Upper lobe of left lung (tissue), 6 donors: ENCODE data around the gene FNDC3B. TPM values are rescaled to one million over a fixed set of nuclear protein-coding genes. Genes with fewer than 3 reads are reported as not detected.
A peak's percentile ranks its signal among the peaks of the same experiment; 100 is the strongest.

ENCODE experiments used
- ATAC-seq, 2 donors: fragments of 200-7000 bp; cut with Tn5 transposase; one replicate each; pipeline ENCODE4 v1.9.1; 2022; ENCODE audit warnings: mild to moderate bottlenecking in 2 of 2, moderate library complexity in 2 of 2; ENCODE audit not compliant: low FRiP score in 2 of 2
- DNase-seq, 2 donors: peaks; one replicate each; pipeline ENCODE4 v3.0.0-alpha.2; 2019 to 2020
- H3K27ac ChIP-seq, 4 donors: fragments of 200-600 bp; sonication (generic); one replicate each; pipeline ENCODE4 v1.5.1; 2016 to 2019
- H3K27me3 ChIP-seq, 4 donors: fragments of 200-600 bp; sonication (generic); one replicate each; pipeline ENCODE4 v1.5.1; 2017 to 2019
- H3K36me3 ChIP-seq, 4 donors: fragments of 200-600 bp; sonication (generic); one replicate each; pipeline ENCODE4 v1.5.1; 2016 to 2019
- H3K4me1 ChIP-seq, 4 donors: fragments of 200-600 bp; sonication (generic); one replicate each; pipeline ENCODE4 v1.5.1; 2018 to 2019
- H3K4me3 ChIP-seq, 4 donors: fragments of 200-600 bp; sonication (generic); one replicate each; pipeline ENCODE4 v1.5.1; 2017 to 2019; ENCODE audit warnings: mild to moderate bottlenecking in 2 of 4, moderate library complexity in 1 of 4
- H3K9me3 ChIP-seq, 4 donors: fragments of 200-600 bp; sonication (generic); one replicate each; pipeline ENCODE4 v1.5.1; 2018 to 2019
- CTCF ChIP-seq, 6 experiments: fragments of 450-650 bp in 4 of 6; fragments of 200-600 bp in 2 of 6; sonication (generic) in 2 of 6; IDR thresholded peaks; one replicate each; pipeline ENCODE4 v1.5.1; 2016 to 2019; ENCODE audit warnings: antibody characterized with exemption in 6 of 6
- EP300 ChIP-seq, 4 donors: sonication (generic); formaldehyde crosslinking; IDR thresholded peaks; one replicate each; pipeline ENCODE4 v1.5.1; 2017; ENCODE audit warnings: antibody characterized with exemption in 4 of 4, control low read depth in 2 of 4
- POLR2A ChIP-seq, 4 donors: fragments of 450-650 bp; IDR thresholded peaks; one replicate each; pipeline ENCODE4 v1.5.1; 2016 to 2017; ENCODE audit warnings: antibody characterized with exemption in 4 of 4, mild to moderate bottlenecking in 2 of 4
- POLR2AphosphoS5 ChIP-seq, 2 donors: sonication (generic); formaldehyde crosslinking; IDR thresholded peaks; one replicate each; pipeline ENCODE4 v1.5.1; 2017; ENCODE audit warnings: antibody characterized with exemption in 2 of 2
- WGBS, 2 donors: methylation state at CpG; one replicate each; pipeline ENCODE4 v1.1.5; 2017 to 2018; 5-methylcytosine and 5-hydroxymethylcytosine counted together
- total RNA-seq, 6 donors: library from RNA; depleted of rRNA in 4 of 6; stranded (reverse); fragments of >200 nt in 4 of 6; gene quantifications; one replicate each; pipeline versions ENCODE4 v1.1.0 to v1.2.1, GENCODE V29; 2016 to 2021
- donor health status: DM: no; HTN: no; CAD: no; lungs with moderate emphysema.
- donor health status: DM: no; HTN: yes; CAD: no; lungs with severe emphysema.

Gene FNDC3B
- total RNA-seq, 6 donors from 2014 or later = 73.3 to 167 (median 119) TPM

GRCh38 chr3:172134352-172134751, 95.0 kb downstream of the FNDC3B start:
- Histone ChIP-seq H3K27ac (peak overlapping the region in 3 of 4 donors; percentile 59 to 84 (median 82)), H3K4me1 (peaks cover 67 to 94% (median 89%) of the 10 kb centered on the region in 4 donors)

GRCh38 chr3:172135185-172135584, 95.8 kb downstream of the FNDC3B start:
- Histone ChIP-seq H3K27me3 (no peaks in the 10 kb centered on the region), H3K4me1 (peaks cover 73 to 95% (median 92%) of the 10 kb centered on the region in 4 donors), H3K27ac (peak overlapping the region; percentile 55 to 84 (median 76)), H3K4me3 (no peak overlapping the region), H3K9me3 (no peaks in the 10 kb centered on the region), H3K36me3 (no peaks in the 10 kb centered on the region)
- ATAC-seq = no peak
- TF ChIP-seq CTCF (IDR thresholded peaks at IDR 0.05) (no peak), EP300 (IDR thresholded peaks at IDR 0.05) (no peak), POLR2A (IDR thresholded peaks at IDR 0.05) (no peak), POLR2AphosphoS5 (IDR thresholded peaks at IDR 0.05) (no peak)
- 64 to 76% methylated on average over 1 of the region's 1 CpG for WGBS, 2 donors
- no peak for DNase-seq

More at GRCh38 chr3:172134352-172134751, 95.0 kb downstream of the FNDC3B start:
- 36 to 50% methylated on average over 2 of the region's 2 CpGs for WGBS, 2 donors
- TF ChIP-seq CTCF (IDR thresholded peaks at IDR 0.05) = no peak
- TF ChIP-seq POLR2AphosphoS5 (IDR thresholded peaks at IDR 0.05) = no peak
- TF ChIP-seq EP300 (IDR thresholded peaks at IDR 0.05) = no peak
- Histone ChIP-seq H3K9me3 (no peaks in the 10 kb centered on the region), H3K4me3 (no peak overlapping the region), H3K27me3 (no peaks in the 10 kb centered on the region), H3K36me3 (no peaks in the 10 kb centered on the region)
- ATAC-seq = no peak
- no peak for DNase-seq

GRCh38 chr3:172135820-172136219, 96.4 kb downstream of the FNDC3B start:
- Histone ChIP-seq H3K27ac (peak overlapping the region; percentile 55 to 84 (median 76)), H3K4me3 (no peak overlapping the region), H3K36me3 (no peaks in the 10 kb centered on the region), H3K9me3 (no peaks in the 10 kb centered on the region), H3K4me1 (peaks cover 79 to 95% (median 92%) of the 10 kb centered on the region in 4 donors), H3K27me3 (no peaks in the 10 kb centered on the region)
- peak in 1 of 2 donors; percentile 9 for ATAC-seq
- TF ChIP-seq EP300 (IDR thresholded peaks at IDR 0.05) (no peak), POLR2A (IDR thresholded peaks at IDR 0.05) (peak in 1 of 4 donors; percentile 26), CTCF (IDR thresholded peaks at IDR 0.05) (no peak), POLR2AphosphoS5 (IDR thresholded peaks at IDR 0.05) (peak in 1 of 2 donors; percentile 45)
- 68 to 72% methylated on average over 2 of the region's 2 CpGs for WGBS, 2 donors
- no peak for DNase-seq

- TF ChIP-seq EP300 (IDR thresholded peaks at IDR 0.05) (no peak), POLR2A (IDR thresholded peaks at IDR 0.05) (no peak), POLR2AphosphoS5 (IDR thresholded peaks at IDR 0.05) (no peak), CTCF (IDR thresholded peaks at IDR 0.05) (no peak)
- peak overlapping the region; percentile 55 to 84 (median 76) for H3K27ac ChIP-seq
- no peaks in the 10 kb centered on the region for H3K27me3 ChIP-seq
- DNase-seq (no peak), ATAC-seq (no peak)
- H3K4me3 ChIP-seq = no peak overlapping the region
- WGBS, 2 donors = 86 to 100% methylated on average over 1 of the region's 1 CpG
- no peaks in the 10 kb centered on the region for H3K9me3 ChIP-seq
- H3K4me1 ChIP-seq = peaks cover 84 to 98% (median 94%) of the 10 kb centered on the region in 4 donors
- no peaks in the 10 kb centered on the region for H3K36me3 ChIP-seq
These were observed 97.0 kb downstream of the FNDC3B start for GRCh38 chr3:172136330-172136729.
